Omental fat pad (tissue), 4 donors: ENCODE data around the gene KCNJ1. TPM values are rescaled to one million over a fixed set of nuclear protein-coding genes. Genes with fewer than 3 reads are reported as not detected.

Experiments used
- ATAC-seq: fragments of 150-250 bp; one replicate; pipeline ENCODE4 v1.9.1; 2016; ENCODE audit warnings: mild to moderate bottlenecking, moderate library complexity; ENCODE audit not compliant: low FRiP score
- DNase-seq: peaks from one replicate; pipeline ENCODE4 v3.0.0-alpha.2; 2019; ENCODE audit warnings: low spot score
- total RNA-seq, 4 donors: library from RNA; depleted of rRNA; stranded (reverse); fragments of >200 nt; gene quantifications; one replicate each; pipeline ENCODE4 v1.1.0, GENCODE V29; 2016
- TF ChIP-seq, protein P1 (sequence below), 3 donors: fragments of 450-650 bp; IDR thresholded peaks; one replicate each; pipeline ENCODE4 v1.5.1; 2016 to 2017; ENCODE audit warnings: antibody characterized with exemption in 3 of 3, mild to moderate bottlenecking in 3 of 3, moderate library complexity in 2 of 3

Gene KCNJ1
- total RNA-seq, 4 donors from 2014 or later, result 0.96 TPM; not detected in 3

- TF ChIP-seq, protein P1, sequence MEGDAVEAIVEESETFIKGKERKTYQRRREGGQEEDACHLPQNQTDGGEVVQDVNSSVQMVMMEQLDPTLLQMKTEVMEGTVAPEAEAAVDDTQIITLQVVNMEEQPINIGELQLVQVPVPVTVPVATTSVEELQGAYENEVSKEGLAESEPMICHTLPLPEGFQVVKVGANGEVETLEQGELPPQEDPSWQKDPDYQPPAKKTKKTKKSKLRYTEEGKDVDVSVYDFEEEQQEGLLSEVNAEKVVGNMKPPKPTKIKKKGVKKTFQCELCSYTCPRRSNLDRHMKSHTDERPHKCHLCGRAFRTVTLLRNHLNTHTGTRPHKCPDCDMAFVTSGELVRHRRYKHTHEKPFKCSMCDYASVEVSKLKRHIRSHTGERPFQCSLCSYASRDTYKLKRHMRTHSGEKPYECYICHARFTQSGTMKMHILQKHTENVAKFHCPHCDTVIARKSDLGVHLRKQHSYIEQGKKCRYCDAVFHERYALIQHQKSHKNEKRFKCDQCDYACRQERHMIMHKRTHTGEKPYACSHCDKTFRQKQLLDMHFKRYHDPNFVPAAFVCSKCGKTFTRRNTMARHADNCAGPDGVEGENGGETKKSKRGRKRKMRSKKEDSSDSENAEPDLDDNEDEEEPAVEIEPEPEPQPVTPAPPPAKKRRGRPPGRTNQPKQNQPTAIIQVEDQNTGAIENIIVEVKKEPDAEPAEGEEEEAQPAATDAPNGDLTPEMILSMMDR (IDR thresholded peaks at IDR 0.05), result no peak
- no peak for ATAC-seq
- no peak for DNase-seq
Measured at GRCh38 chr11:128813729-128814128, 53.4 kb downstream of the KCNJ1 start.

- TF ChIP-seq, protein P1 (IDR thresholded peaks at IDR 0.05), result no peak
- DNase-seq (no peak), ATAC-seq (no peak)
Measured at GRCh38 chr11:128810784-128811514, 56.1 kb downstream of the KCNJ1 start.

- ATAC-seq, result no peak
- TF ChIP-seq, protein P1 (IDR thresholded peaks at IDR 0.05), result no peak
- DNase-seq, result no peak
Measured at GRCh38 chr11:128809128-128809527, 58.0 kb downstream of the KCNJ1 start.

DNA sequence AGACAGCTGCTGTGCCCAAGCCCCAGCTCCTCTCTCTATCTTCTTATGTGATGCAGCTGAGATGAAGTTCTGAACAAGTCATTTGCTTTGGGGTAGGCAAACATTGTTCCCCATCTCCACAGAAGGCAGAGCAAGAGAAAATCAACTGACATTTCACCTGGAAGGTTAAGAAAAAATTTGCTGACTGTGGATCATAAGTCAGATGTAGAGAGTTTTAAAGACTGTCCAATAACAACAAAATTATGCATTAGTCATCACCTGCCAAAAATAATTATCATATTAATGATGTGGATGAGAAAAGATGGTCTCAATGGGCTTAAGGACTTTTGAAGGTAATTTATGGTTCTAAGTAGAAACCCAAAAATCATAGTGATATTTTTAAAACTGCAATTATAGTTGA, 59.2 kb downstream of the KCNJ1 start:
- ATAC-seq (no peak), DNase-seq (no peak)
- TF ChIP-seq, protein P1 (IDR thresholded peaks at IDR 0.05), result no peak

GRCh38 chr11:128806506-128807261, 60.4 kb downstream of the KCNJ1 start:
- ATAC-seq (no peak), DNase-seq (no peak)
- TF ChIP-seq, protein P1 (IDR thresholded peaks at IDR 0.05), result no peak

- DNase-seq (no peak), ATAC-seq (no peak)
- TF ChIP-seq, protein P1 (IDR thresholded peaks at IDR 0.05), result no peak
Measured at GRCh38 chr11:128804481-128804880, 62.6 kb downstream of the KCNJ1 start.
